Activated CD8-positive, alpha-beta memory T cell treated with anti-CD3 and anti-CD28 coated beads, Interleukin-2, amount 10 ng/mL, durations not matched to agents 7 days and 5 days (primary cell): ENCODE measurements around the gene NUP214. TPM values are rescaled to one million over a fixed set of nuclear protein-coding genes. Genes with fewer than 3 reads are reported as not detected.
A peak's percentile ranks its signal among the peaks of the same experiment; 100 is the strongest.

Source experiments
- ATAC-seq: fragments of 150-1000 bp; cut with Tn5 transposase; one replicate; pipeline ENCODE4 v1.10.0; 2021; ENCODE audit warnings: moderate library complexity
- CTCF ChIA-PET: fragments of 350-600 bp; sonication (Branson Sonifier 250); formaldehyde crosslinking; loops from one replicate; lab custom pipeline; 2021; ENCODE audit warnings: antibody characterized with exemption; lab: Charles Lee
- DNase-seq: peaks from one replicate; pipeline ENCODE4 v3.0.0-alpha.2; 2020
- H3K27ac Mint-ChIP-seq: one replicate; pipeline ENCODE4 v1.8.0; 2021; ENCODE audit warnings: mild to moderate bottlenecking, mixed read lengths
- H3K27me3 Mint-ChIP-seq: one replicate; pipeline ENCODE4 v1.8.0; 2021; ENCODE audit warnings: mixed read lengths
- H3K36me3 Mint-ChIP-seq: one replicate; pipeline ENCODE4 v1.8.0; 2021; ENCODE audit warnings: mild to moderate bottlenecking, mixed read lengths
- H3K4me1 Mint-ChIP-seq: one replicate; pipeline ENCODE4 v1.8.0; 2021; ENCODE audit warnings: mixed read lengths
- H3K4me3 Mint-ChIP-seq: one replicate; pipeline ENCODE4 v1.8.0; 2021; ENCODE audit warnings: mild to moderate bottlenecking, moderate library complexity, mixed read lengths
- H3K9me3 Mint-ChIP-seq: one replicate; pipeline ENCODE4 v1.8.0; 2022; ENCODE audit warnings: low read depth, mixed read lengths
- total RNA-seq, 2 experiments: library from RNA; stranded (reverse); gene quantifications; one replicate each; pipeline ENCODE4 v1.2.3, GENCODE V29; 2021

Gene NUP214
- total RNA-seq, 2 experiments from 2014 or later = 58.3 to 79.9 TPM

- no peaks in the 10 kb centered on the region for H3K36me3 Mint-ChIP-seq
- ATAC-seq (no peak), DNase-seq (no peak)
- H3K9me3 Mint-ChIP-seq = no peaks in the 10 kb centered on the region
- H3K4me1 Mint-ChIP-seq = peaks cover 4% of the 10 kb centered on the region
- no peak overlapping the region for H3K27ac Mint-ChIP-seq
- CTCF ChIA-PET = no interaction called here
- peaks cover 25% of the 10 kb centered on the region for H3K27me3 Mint-ChIP-seq
- no peak overlapping the region for H3K4me3 Mint-ChIP-seq
Observed at GRCh38 chr9:131091352-131091992, 33.9 kb upstream of the NUP214 start.

- Mint-ChIP-seq H3K27me3 (peaks cover 28% of the 10 kb centered on the region), H3K36me3 (no peaks in the 10 kb centered on the region), H3K4me1 (peaks cover 4% of the 10 kb centered on the region), H3K4me3 (no peak overlapping the region), H3K9me3 (no peaks in the 10 kb centered on the region), H3K27ac (no peak overlapping the region)
- CTCF ChIA-PET = no interaction called here
- ATAC-seq (no peak), DNase-seq (no peak)
Observed at GRCh38 chr9:131092030-131092429, 33.4 kb upstream of the NUP214 start.

- CTCF ChIA-PET = no interaction called here
- H3K27me3 Mint-ChIP-seq = peaks cover 35% of the 10 kb centered on the region
- no peaks in the 10 kb centered on the region for H3K9me3 Mint-ChIP-seq
- no peak for DNase-seq
- H3K27ac Mint-ChIP-seq = no peak overlapping the region
- no peak overlapping the region for H3K4me3 Mint-ChIP-seq
- peaks cover 8% of the 10 kb centered on the region for H3K4me1 Mint-ChIP-seq
- H3K36me3 Mint-ChIP-seq = no peaks in the 10 kb centered on the region
- ATAC-seq = no peak
Observed at GRCh38 chr9:131092548-131093440, 32.6 kb upstream of the NUP214 start.

DNA sequence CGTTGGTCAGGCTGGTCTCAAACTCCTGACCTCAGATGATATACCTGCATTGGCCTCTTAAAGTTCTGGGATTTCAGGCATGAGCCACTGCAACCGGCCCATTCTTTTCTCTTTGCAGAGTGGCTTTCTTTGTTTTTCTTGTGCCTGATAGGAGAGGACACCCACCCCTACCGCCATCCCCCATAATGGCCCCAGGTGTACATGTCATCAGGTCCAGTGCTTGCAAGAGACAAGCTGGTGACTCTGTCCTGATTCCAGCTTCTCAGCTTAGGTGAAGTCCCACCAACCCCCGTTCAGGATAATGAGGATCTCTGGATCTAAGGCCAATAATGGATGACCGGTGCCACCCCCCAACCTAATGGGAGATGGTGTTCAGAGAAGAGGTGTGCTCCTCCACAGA, 31.4 kb upstream of the NUP214 start:
- CTCF ChIA-PET = no interaction called here
- peaks cover 8% of the 10 kb centered on the region for H3K4me1 Mint-ChIP-seq
- peaks cover 40% of the 10 kb centered on the region for H3K27me3 Mint-ChIP-seq
- no peaks in the 10 kb centered on the region for H3K9me3 Mint-ChIP-seq
- no peaks in the 10 kb centered on the region for H3K36me3 Mint-ChIP-seq
- no peak overlapping the region for H3K4me3 Mint-ChIP-seq
- H3K27ac Mint-ChIP-seq = peak overlapping the region; percentile 17
- no peak for ATAC-seq
- DNase-seq = no peak

DNA sequence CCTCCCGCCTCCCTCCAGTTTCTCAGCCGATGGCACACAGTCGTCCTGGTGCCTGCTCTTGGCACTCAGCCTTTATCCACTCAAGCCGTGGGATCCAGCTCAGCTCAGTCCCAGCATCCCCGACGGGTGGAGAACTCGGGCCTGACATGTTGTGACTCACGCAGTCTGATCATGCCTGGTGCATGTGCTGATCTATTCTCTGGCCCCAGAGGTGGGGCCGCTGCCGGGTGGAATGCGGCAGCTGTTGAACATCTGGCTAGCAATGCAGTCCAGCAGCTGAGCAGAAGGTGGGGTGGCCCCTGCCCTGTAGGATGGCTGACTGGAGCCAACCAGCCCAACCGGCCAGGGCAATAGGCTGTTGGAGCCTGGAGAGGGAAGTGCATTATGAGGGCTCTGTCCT, 30.8 kb upstream of the NUP214 start:
- no peaks in the 10 kb centered on the region for H3K9me3 Mint-ChIP-seq

DNA sequence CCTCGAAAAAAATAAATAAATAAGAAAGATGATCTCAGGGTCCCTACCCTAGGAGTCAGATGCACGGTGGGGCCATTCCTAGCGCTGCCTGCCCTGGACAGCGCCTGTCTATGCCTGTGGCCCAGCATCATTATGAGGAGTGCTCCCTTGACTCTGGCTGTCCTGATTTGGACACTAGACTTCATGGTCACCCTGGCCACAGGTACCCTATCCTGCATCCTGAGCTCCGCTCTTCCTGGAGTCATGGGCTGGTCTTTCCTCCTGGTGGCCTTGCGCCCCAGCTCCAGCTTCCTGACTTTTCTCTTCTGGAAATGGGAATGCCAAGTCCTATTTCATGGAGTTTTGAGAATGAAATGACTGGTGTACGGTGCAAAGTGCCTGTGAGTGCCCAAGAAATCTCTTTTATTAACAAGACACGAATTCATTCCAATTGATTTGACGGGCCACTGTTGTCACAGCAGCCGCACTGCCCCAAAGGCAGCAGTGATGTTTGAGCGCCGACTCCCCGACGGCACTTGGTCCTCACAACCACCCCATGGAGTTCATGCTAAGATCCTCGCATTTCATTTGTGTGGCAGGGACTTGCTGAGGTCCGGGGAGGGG, 29.6 kb upstream of the NUP214 start:
- CTCF ChIA-PET = interaction anchor here (0.7 kb wide), 1 partner anchor 15 kb away, joined by 3 read pairs; no protein-coding TSS in a partner anchor
- ATAC-seq = no peak
- no peak overlapping the region for H3K27ac Mint-ChIP-seq
- H3K9me3 Mint-ChIP-seq = no peaks in the 10 kb centered on the region
- H3K27me3 Mint-ChIP-seq = peaks cover 40% of the 10 kb centered on the region
- no peaks in the 10 kb centered on the region for H3K36me3 Mint-ChIP-seq
- peak overlapping the region; percentile 22 for H3K4me3 Mint-ChIP-seq
- no peak for DNase-seq
- H3K4me1 Mint-ChIP-seq = peaks cover 8% of the 10 kb centered on the region

More for the DNA sequence above, 30.8 kb upstream of the NUP214 start:
- H3K4me3 Mint-ChIP-seq = no peak overlapping the region
- ATAC-seq (no peak), DNase-seq (no peak)
- H3K36me3 Mint-ChIP-seq = no peaks in the 10 kb centered on the region
- no peak overlapping the region for H3K27ac Mint-ChIP-seq
- H3K27me3 Mint-ChIP-seq = peaks cover 40% of the 10 kb centered on the region
- peaks cover 8% of the 10 kb centered on the region for H3K4me1 Mint-ChIP-seq
- CTCF ChIA-PET = interaction anchor here (0.7 kb wide), 1 partner anchor 241 kb away, joined by 4 read pairs; no protein-coding TSS in a partner anchor

- Mint-ChIP-seq H3K36me3 (no peaks in the 10 kb centered on the region), H3K4me1 (peaks cover 8% of the 10 kb centered on the region), H3K27ac (no peak within 1 kb of the TSS), H3K4me3 (peak within 1 kb of the TSS; percentile 22), H3K9me3 (no peaks in the 10 kb centered on the region), H3K27me3 (peaks cover 40% of the 10 kb centered on the region)
- DNase-seq (no peak), ATAC-seq (peak; percentile 38)
- CTCF ChIA-PET = interaction anchor here (0.7 kb wide), 1 partner anchor 14 kb away, joined by 3 read pairs; no protein-coding TSS in a partner anchor
Observed at GRCh38 chr9:131096269-131097125, 28.9 kb upstream of the NUP214 start, which contains the start of gene AIF1L. Gene AIF1L, plus strand, starts transcription at chr9:131096531. Its CDS starts 99 bp downstream, at chr9:131096630.

- no peak overlapping the region for H3K27ac Mint-ChIP-seq
- CTCF ChIA-PET = no interaction called here
Observed at GRCh38 chr9:131097126-131097947, 28.0 kb upstream of the NUP214 start.

DNA sequence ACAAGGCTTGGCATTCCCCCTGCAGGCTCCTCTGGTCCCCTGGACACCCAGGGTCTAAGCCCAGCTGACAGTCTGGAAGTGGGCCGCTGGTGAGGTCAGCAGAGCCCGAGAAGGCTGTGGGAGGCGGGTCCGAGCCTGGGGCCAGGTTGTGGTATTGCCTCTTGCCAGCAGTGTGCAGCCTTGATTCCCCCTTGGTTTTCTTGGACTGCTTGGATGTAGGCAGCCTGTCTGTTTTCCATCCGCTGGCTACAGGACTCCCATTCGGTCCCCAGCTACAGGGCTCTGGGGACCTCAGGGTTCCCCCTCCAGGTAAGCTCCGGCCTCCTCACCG, 27.5 kb upstream of the NUP214 start:
- ATAC-seq = no peak
- no peaks in the 10 kb centered on the region for H3K36me3 Mint-ChIP-seq
- CTCF ChIA-PET = no interaction called here

More at GRCh38 chr9:131097126-131097947, 28.0 kb upstream of the NUP214 start:
- no peak overlapping the region for H3K4me3 Mint-ChIP-seq
- H3K4me1 Mint-ChIP-seq = peaks cover 8% of the 10 kb centered on the region
- no peaks in the 10 kb centered on the region for H3K9me3 Mint-ChIP-seq
- no peak for ATAC-seq
- peaks cover 40% of the 10 kb centered on the region for H3K27me3 Mint-ChIP-seq
- DNase-seq = no peak
- H3K36me3 Mint-ChIP-seq = no peaks in the 10 kb centered on the region

DNA sequence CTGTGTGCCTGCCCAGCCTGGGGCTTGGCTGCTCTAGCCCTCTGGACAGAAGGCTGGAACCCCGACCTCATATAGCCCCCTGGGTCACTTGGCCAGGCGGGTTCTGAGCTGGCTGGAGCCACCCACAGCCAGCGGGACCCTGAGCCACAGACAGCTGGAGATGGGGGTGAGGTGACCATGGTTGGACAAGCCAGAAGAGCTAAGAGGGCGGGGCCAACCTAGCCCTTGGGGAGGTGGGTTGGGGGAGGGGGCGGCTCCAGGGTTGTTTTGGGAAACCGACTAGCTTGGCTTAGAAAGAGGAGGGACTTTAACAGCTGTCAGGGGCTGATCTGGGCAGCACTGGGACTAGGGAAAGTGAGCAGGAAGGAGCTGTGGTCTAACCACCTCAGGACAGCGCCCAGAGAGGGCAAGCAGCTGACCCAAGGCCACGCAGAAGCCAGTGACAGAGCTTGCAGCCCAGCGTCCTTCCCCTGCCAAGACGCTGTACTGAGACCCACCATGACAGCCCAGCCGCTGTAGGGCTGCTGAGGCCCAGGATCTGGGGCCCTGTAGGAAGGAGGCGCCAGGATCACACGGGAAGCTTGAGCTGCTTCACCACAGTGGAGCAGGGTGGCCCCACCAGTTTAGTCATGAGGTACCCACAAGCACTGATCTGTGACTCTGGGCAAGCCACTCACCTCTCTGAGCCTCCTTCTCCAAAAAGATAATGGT, 26.8 kb upstream of the NUP214 start:
- no peak for ATAC-seq
- Mint-ChIP-seq H3K9me3 (no peaks in the 10 kb centered on the region), H3K36me3 (no peaks in the 10 kb centered on the region), H3K4me1 (peaks cover 8% of the 10 kb centered on the region), H3K4me3 (no peak overlapping the region), H3K27me3 (peaks cover 40% of the 10 kb centered on the region), H3K27ac (no peak overlapping the region)
- CTCF ChIA-PET = interaction anchor here (0.8 to 1.7 kb wide), 4 partner anchors 9 to 238 kb away, joined by 3 to 7 read pairs (median 4); no protein-coding TSS in a partner anchor
- DNase-seq = no peak

More for the DNA sequence above, 27.5 kb upstream of the NUP214 start:
- Mint-ChIP-seq H3K27ac (no peak overlapping the region), H3K4me1 (peaks cover 8% of the 10 kb centered on the region), H3K27me3 (peaks cover 40% of the 10 kb centered on the region), H3K9me3 (no peaks in the 10 kb centered on the region), H3K4me3 (no peak overlapping the region)
- no peak for DNase-seq

GRCh38 chr9:131099102-131099606, 26.2 kb upstream of the NUP214 start:
- CTCF ChIA-PET = interaction anchor here (0.8 to 1.7 kb wide), 4 partner anchors 9 to 237 kb away, joined by 3 to 7 read pairs (median 4); no protein-coding TSS in a partner anchor
- H3K9me3 Mint-ChIP-seq = no peaks in the 10 kb centered on the region
- DNase-seq (no peak), ATAC-seq (no peak)
- no peaks in the 10 kb centered on the region for H3K36me3 Mint-ChIP-seq
- H3K27me3 Mint-ChIP-seq = peaks cover 35% of the 10 kb centered on the region
- H3K4me3 Mint-ChIP-seq = no peak overlapping the region
- no peak overlapping the region for H3K27ac Mint-ChIP-seq
- peaks cover 8% of the 10 kb centered on the region for H3K4me1 Mint-ChIP-seq
